Stimulated activated CD8-positive, alpha-beta memory T cell treated with anti-CD3 and anti-CD28 coated beads, Interleukin-12 subunit alpha, Interleukin-12 subunit beta, amount 100 ng/mL, for 24 hours (primary cell): ENCODE measurements around the gene KXD1.

ENCODE experiments used
- DNase-seq: peaks from one replicate; pipeline ENCODE4 v3.0.0-alpha.2; 2020; ENCODE audit errors: extremely low read depth

Gene KXD1

DNA sequence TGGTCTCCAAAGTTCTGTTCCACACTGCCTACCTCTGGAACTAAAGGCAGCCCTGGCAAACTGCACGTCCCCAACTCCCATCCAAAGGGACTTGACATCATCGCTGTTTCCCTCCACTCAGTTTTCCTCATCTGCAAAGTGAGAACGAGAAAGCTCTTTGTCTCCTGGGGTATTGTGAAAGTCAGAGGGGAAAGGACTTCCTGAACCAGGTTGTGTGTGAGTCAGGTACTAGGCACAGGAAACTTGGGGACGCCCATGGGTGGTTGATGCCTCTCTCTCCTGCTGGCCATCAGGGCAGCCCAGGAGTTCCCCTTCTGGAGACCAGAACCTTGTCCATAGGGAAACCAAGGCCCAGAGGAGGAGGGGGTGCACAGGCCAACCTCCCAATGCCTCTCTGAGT lies 44.2 kb downstream of the KXD1 start:
- DNase-seq: no peak

DNA sequence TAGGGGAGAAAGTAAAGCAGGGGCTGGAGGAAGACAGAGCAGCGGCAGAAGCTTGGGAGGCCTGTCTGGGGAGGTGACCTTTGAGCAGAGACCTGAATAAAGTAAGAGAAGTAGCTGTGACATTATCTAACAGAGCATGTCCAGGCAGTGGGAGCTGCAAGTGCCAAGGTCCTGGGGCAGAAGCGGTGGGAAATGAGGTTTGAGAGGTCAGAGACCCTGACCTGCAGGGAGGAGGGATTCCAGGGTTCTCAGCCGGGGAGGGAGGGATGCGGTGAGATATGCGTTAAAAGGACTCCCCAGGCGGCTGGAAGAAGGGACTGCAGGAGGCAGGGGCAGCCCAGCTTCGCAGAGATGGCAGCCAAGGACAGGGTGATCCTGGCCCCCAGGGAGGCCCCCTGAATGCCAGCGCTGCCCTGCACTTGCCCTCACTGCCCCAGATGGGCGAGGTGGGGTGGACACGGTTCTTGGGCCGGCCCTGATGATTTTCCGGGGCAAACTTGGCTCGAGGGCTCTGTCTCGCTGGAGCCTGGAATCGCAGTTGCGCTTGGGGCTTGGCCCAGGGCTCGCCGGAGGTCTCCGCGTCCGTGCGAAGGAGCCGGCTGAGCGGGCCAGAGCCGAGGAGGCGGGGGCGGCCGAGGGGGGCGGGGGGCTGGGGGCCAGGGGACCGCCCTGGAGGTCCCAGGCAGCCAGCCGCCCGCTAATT lies 45.7 kb downstream of the KXD1 start:
- DNase-seq: no peak

- DNase-seq: no peak
These were observed 46.5 kb downstream of the KXD1 start for GRCh38 chr19:18603958-18604819.

DNA sequence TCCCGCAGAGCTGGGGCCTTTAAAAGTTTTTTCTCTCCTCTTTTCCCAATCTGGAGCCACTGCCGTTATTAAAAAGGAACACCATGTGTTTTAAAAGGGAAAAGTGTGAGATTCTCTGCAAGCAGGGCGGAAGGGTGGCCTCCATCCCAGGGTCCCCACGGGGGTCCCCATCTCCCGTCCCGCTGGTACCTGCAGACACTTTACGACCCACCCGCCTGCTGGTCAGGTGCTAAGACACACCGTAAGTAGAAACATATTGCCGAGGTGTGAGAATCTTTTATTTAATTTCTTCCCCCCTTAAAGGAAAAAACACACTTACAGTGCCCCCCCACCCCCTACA lies 47.1 kb downstream of the KXD1 start:
- DNase-seq: no peak

DNA sequence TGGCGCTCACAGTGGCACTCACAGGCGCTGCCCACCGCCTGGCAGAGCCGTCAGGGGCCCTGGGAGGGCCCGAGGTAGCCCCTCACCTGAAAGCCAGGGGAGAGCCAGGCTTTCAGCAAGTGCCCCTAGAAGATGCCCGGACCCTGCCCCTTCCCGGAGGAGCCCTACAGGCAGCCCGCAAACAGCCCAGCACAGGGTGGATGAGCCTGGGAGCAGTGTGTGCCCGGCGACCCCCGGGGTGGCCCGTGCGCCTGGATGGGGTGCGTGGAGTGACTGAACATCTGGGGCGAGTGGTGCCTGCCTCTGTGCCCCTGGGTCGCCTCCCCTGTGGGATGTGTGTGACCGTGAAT lies 47.5 kb downstream of the KXD1 start:
- DNase-seq: no peak

DNA sequence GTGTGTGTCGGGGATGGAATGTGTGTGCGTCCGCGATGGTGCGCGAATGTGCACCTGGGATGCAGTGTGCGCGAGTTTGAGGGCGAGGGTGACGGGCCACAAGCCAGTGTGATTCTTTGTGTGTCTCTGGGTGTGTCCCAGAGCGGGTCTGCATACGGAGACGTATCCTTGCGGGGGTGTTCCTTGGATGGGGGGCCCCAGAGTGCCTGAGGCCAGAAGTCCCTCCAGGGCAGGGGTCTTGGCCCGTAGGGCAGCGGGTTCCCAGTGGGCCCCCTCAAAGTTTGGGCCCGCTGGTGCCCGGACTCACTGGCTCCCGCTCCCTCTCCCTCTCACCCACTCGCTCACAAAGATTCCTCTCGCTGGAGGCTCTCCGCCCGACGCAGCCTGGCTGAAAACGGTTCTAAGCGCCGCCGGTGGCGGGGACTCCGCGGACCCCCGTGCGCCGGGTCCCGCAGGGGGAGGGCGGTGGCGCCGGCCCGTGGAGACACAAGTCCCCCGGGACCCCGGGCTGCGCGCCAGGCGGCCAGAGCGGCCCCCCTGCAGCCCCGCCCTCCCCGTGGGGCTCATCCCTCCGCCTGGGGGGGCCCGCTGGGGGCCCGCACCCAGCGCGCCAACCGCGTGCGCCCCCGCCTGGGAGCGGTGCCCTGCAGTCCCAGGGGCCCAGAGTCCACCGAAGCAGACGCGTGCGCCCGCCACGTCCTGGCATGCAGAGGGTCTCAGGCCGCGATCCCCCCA lies 48.0 kb downstream of the KXD1 start:
- DNase-seq: no peak

GRCh38 chr19:18606281-18607225 lies 48.9 kb downstream of the KXD1 start, which contains the start of gene CRLF1:
Gene CRLF1 (minus strand): TSS chr19:18606799. CDS start chr19:18606656, 143 bp downstream.
- no peak for DNase-seq

- DNase-seq: no peak
These were observed 49.8 kb downstream of the KXD1 start for GRCh38 chr19:18607226-18608101.

DNA sequence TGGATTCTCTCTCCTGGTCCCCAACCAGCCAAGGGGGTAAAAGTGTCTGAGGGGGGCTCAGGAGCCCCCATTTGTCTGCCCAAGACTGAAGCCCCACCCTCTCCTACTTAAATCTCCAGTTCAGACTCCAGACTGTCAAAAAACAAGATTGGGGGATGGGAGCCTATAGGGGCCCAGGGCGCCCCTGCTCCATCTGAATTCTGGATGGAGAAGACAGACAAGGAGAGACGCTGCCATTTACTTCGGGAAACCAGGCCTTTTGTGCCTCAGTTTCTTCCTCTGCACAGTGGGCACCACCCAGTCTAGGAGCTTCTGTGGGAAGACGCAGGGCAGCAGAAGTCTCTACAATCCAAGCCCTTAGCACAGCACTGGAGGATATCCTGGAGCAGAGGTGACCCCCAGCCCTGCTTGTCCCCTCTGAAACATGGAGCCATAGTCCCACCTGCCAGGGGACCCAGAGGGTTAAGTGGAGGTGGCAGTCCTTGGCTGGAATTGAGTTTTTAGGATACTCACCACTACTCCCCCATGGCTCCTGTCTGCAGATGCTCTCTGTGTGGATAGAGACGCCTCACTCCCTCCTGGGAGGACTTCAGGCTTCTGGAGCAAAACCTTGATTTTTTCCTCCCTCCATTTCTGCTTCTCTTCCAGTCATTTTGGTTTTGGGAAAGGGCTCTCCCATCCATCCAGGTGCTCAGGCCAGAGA lies 50.6 kb downstream of the KXD1 start:
- no peak for DNase-seq

DNA sequence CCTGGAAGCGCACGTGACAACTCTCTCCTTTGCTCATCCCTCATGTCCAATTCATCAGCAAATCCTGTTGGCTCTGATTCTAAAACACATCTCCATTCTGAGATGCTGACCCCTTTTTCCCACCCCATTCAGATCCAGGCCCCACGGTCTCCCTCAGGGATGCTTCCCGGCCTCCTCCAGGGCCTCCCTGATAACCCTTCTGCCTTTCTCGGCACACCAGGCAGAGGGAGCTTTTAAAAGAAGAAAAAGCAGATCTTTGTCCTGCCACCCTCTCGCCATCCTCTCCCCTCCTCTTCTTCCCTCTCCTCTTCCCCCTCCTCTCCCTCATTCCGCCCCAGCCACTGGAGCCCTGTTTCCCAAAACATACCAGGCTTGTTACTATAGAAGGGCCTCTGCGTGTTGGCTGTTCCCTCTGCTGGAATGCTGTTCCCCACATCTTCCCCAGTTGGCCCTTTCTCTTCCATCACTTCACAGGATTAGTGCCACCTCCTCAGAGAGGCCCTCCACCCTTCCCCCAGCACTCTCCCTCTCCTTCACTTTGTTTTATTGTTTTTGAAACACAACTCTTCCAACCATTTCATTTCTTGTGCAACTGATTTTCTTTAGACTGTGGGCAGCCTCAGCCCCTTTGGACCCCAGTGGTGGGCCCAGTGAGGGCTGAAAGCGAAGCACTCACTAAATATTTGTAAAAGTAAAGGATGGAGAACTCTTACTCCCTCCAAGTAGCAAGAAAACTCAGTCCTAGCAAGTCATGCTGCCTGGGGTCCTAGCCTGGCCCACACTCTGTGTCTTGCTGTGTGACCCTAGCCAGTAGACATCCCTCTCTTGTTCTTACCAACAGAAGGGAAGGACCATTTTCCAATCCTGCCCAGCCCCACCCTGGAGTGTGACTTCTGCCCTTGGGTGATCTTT lies 51.4 kb downstream of the KXD1 start:
- no peak for DNase-seq

DNA sequence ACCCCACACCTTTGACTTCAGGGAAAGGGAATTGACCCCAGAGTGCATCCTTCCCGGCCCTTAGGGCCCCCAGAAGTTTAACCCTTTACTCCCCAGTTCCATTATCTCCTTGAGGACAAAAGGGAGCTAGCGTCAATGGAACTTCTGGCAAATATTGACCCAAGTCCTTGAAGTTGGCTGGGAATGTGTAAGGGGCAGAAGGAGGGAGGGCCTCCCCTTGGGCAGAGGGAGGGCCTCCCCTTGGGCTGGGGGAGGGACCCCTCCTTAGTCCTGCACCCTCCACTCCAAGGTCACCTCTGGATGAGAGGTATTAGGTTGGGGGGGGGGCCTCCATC lies 52.0 kb downstream of the KXD1 start:
- DNase-seq: no peak

DNA sequence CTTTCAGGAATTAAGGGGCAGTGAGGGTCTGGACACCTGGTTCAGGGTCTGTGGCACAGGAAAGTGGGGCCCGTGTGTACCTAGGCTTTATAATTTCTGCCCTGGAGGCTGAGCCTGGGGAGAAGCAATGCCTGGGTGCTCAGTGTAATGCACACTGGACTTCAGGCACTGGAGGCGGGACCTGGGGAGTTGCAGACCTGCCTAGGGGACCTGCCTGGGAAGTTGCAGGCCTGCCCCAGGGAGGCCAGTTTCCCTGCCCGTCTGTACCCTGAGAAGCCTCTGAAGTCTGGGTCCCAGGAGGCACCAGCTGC lies 52.5 kb downstream of the KXD1 start:
- DNase-seq: no peak

DNA sequence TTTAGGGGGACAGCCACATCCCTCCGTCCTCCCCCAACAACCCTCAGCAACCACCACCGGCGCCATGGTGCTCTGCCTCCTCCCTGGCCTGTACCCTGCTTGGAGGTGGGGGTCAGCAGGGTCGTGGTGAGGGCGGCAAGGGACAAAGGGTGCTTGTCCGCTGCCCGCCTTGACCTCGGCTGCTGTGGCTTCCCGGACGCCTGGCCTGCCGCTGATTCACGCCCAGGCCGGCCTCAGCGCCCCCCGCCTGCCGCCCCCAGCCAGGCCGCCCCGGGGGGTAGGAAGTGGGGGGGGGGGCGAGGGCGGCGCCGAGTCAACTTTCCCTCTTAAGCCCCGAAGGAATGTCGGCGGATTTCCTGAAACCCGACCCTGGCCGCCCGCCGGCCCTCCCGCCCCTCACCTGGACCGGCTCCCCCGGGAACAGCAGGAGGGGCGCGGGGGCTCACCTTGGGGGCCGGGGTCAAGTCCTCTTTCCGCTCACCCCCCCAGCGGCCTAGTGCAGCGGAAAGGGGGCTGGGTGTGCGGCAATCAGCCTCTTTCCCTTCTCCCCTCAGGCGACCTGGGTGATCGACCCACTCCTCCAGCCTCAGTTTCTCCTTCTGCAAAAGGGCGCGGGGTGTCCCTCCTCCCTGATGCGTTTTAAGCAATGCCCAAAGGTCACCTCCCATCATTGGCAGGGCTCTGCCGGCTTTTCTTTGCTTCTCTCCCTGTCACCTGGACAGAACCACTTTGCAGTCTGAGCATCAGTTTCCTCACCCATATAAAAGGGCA lies 53.1 kb downstream of the KXD1 start:
- no peak for DNase-seq

- no peak for DNase-seq
These were observed 53.8 kb downstream of the KXD1 start for GRCh38 chr19:18611327-18612050.

DNA sequence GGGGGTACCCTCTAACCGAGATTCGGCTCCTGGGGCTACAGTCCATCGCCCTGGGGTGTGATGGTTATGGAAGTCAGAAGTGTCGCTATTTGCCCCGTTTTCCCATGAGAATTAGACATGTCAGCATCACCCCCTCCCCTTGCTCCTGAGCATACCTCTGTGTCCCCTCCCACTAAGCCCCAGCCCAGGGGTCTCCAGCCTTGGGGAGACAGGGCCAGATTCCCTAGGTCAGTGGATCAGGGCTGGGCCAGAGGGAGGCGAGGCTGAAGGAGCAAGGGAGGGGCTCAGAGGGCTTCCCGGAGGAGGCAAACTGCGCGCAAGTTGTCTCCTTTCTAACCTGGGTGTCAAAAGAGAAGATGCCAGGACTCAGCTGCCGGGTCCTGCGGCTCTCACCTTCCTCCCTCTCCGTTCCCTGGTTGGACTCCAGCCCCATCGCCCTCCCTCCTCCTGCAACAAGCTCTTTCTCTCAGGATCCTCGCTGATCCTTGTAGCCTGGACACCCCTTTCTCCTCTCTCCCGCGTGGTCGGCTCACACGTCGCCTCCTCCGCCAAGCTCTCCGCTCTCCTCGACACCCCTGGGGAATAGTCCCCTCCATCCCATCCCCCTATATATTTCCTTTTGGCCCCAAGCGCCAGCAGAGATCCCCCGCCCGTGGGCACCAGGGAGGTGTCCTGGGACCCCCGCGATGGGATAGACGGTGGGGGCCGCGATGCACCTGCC lies 54.5 kb downstream of the KXD1 start:
- DNase-seq: no peak

DNA sequence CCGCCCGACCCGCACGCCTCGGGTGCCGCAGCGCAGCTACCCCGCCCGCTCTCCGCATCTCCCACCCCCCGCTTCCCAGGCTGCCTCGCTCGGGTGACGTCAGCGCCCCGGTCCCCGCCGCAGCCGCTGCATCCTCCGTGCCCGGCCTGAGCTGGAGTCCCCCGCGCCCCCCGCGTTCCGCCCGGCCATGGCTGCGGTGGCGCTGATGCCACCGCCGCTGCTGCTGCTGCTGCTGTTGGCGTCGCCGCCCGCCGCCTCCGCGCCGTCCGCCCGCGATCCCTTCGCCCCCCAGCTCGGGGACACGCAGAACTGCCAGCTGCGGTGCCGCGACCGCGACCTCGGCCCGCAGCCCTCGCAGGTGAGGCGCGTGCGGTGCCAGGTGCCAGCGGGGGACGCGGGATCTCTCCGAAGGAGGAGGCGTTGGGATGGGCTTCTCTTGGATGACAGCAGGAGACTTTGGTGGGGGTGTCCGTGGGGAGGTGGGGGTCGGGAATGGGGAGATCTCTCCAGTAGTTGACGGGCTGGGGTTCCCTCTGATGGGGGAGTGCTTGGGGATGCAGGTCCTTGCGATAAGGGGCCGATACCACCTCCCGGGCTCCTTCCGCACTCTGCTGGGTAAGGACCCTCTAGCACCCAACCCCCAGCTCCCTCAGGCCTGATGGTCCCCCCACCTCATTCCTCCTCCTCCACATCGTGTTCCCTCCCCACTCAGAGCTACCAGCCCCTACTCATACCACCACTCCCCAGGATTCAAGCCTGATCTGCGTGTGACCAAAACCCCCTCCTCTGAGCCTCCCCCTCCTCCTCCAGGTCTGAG lies 55.3 kb downstream of the KXD1 start, which contains the start of gene TMEM59L:
Gene TMEM59L (plus strand): TSS at position 99 of the 817 bp plus-strand sequence. CDS start 89 bp downstream, at position 188.
- DNase-seq: no peak
